ENCODE data around the gene PLCG2.
"Not testable (repeated sequence)": the region's sequence is repeated elsewhere in the genome, so short reads cannot be mapped to it uniquely, and the experiment has no call there.

Gene PLCG2
- total RNA-seq: 5.4 to 22.3 (median 11.5) reads per million in 17 experiments

DNA sequence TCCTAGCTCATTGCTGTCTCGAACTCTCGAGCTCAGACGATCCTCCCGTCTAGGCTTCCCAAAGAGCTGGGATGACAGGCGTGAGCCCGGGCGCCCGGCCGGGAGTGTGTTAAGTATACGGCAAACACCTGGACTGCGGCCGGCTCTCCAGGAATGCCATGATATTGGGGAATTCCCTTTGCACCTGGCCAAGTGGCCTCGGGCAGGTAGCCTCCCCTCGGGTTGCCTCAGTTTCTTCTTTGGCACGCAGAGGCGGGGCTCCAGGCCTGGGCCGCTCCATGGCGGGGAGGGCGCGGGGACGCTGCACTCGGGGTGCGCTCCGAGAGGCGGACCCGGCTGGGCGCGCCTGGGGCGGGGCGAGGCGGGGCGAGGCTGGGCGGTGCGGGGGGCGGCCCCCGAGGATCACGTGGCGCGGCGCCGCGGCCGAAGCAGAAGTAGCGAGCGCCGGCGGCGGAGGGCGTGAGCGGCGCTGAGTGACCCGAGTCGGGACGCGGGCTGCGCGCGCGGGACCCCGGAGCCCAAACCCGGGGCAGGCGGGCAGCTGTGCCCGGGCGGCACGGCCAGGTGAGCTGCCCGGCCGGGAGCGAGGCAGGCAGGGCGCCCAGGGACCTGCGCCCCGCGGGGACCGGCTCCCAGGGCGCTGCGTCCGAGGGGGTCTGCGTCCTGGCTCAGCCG lies at the start of gene PLCG2:
PLCG2 (plus strand) TSS at position 431 of the 675 bp plus-strand sequence. CDS start 6,699 bp downstream, outside the sequence.
- peak; percentile 92 to 97 (median 95) for DNase-seq

DNA sequence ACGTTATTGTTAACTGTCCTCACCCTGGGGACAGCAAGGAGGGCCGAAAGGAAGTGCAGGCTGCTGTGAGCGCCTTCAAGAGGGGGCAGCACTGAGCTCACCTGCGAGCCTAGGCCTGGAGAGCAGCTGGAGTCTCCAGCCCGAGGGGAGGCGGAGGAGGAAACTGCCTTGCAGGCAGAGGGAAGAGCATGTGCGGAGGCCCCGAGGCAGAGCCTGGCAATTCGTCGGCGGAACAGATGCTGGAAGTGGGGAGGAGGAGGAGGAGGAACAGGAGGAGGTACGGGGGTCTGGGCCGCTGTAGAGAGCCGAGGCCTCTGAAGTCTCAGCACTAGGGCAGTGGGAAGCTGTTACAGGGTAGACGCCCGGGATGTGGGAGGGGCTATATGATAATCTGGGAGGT lies 49.6 kb upstream of the PLCG2 start:
- no peak for DNase-seq

DNA sequence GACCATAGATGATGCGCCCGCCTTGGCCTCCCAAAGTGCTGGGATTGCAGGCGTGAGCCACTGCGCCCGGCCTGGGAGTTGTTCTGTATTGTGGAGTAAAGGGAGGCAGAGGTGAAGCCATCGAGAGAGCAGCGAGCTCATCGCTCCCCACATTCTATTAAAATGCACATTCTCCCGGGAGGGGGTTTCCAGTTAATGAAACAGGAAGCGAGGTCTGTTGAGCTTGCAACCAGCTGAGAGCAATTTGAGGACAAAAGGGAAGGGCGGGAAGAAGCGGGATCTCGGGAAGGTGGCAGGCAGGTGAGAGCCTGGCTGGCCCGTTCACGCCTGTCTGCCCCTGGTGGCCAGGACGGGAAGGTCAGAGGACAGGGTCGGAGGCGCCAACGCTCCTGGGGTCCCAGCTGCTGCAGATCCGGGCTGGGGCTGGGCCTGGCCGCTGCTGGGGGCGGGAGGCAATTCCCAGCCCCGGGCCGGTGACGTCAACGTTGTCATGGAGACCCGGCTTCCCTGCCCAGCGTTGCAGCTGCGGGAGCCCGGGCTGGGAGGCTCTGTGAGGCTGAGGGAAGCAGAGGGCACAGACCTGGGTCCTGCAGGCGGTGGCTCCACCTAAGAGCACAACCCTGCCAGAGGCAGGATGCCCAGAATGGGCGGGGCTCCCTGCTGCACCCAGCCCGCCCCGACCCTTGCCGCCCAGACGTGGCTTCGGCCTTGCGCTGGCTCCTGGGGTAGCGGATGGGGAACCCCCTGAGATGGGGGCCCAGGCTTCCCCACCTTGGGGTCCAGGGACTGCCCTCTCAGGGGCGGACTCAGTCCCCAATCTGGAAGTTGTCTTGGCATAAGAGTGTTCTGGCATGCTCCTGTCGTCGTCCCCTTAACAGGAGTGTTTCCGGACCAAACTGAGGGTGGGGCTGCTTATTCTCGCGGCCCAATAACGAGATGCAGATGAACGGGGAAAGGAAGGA lies 48.7 kb upstream of the PLCG2 start:
- peak; percentile 78 to 87 (median 80) for DNase-seq

DNA sequence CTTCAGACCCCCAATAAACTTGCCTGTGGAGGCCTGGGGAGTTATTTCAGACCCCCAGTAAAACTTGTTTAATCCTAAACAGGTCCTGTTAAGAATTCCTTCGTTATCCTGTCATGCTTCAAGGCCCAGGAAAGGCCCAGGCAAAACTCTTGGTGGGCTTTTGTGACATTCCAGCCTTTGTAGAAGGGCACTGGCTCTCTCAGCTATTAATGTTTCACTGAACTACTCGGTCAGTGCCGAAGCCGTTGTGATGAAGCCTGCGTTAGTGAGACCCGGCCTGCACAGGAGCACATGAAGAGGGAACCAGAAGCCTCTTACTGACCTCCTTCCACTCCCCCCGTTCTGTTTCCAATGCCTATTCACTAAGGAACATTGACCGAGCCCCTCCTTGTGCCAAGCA lies 47.4 kb upstream of the PLCG2 start:
- no peak for DNase-seq

DNA sequence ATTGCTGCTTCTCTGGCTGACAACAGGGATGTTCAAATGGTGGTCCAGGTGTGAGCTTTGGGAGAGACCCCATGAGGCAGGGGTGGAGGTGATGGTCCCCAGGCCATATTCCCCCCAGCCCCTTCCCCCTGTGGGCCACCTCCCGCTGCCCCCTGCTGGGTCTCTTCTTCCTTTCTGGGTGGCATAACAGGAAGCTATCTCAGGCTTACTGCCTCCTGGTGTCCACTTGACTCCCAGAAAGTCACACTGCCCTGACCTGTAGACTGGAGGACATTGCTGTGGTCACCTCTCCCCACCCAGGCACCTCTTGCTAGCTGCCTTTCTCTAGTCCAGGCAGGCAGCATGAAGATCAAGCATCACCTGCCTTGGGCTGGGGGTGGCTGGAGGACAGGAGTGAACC lies 46.4 kb upstream of the PLCG2 start:
- DNase-seq: no peak

DNA sequence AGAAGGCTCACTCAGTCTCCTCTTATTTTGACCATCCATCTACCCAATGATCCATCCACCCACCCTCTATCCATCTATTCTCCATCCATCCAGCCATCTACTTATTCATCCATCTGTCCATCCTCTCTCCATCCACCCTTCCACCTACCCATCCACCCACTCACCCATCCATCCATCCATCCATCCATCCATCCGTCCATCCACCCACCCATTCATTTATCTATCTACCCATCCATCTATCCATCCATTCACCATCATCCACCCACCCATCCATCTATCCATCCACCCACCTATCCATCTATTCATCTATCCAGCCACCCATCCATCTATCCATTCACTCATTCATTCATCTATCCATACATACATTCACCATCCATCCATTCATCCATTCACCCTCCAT lies 45.8 kb upstream of the PLCG2 start:
- no peak for DNase-seq

DNA sequence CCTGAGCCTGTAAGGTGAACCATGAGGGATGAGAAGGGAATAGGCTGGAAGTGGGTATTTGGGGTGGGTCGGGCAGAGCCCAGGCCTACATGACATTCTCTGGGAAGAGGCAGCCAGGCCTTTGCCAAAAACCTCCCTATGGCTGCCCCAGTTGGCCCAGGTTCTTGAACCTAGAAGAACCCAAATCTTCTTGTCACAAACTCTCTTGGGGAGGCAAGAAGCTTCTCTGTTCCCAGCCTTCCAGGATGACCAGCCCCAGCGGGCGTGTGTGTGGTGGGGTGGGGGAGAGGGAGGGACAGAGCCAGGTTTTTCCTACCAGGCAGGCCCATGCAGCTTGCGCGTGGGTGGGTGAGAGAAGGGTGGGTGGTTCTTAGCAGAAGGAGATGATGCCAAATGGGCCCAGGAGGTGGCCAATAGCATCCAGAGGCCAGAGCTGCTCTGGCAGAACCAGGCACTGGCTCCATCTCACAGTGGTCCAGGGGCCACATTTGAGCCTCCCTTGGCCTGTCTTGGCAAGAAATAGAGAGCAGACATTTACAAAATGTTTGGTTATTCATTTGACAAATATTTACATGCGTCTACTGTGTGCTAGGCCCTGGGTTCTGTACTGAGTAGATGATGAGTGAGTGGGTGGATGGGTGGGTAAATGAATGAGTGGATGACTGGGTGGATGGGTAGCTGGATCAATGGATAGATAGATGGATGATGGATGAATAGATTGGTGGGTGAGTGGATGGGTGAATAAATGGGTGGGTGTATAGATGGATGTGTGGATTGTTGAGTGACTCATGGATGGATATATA lies 44.3 kb upstream of the PLCG2 start:
- DNase-seq: no peak

DNA sequence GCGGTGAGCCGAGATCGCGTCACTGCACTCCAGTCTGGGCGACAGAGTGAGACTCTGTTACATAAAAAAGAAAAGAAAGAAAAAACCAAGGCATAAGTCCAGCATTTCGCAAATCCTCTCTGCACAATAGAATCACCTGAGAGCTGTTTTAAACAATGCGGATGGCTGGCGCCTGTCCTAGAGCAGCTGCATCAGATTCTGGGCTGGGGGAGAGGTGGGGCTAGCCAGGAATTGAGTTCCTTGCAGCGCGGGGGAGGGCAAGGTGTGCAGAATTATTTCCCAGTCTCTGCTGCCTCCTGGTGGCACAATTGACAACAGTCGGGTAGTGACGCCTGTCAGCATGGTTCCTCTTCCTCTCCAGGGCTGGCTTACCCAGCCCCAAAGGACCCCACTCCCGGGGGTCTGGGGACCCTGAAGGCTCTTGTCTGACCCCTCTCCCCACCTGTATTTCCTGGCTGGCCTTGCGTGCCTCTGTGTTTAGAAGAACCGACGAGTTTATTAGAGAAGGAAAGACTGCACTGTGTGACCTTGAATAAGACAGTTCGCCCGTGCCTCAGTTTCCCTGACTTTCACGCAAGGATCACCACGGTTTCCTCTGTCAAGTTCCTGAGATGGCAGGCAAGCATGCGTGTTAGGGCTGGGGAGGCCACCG lies 41.1 kb upstream of the PLCG2 start:
- peak; percentile 80 to 88 (median 84) for DNase-seq

DNA sequence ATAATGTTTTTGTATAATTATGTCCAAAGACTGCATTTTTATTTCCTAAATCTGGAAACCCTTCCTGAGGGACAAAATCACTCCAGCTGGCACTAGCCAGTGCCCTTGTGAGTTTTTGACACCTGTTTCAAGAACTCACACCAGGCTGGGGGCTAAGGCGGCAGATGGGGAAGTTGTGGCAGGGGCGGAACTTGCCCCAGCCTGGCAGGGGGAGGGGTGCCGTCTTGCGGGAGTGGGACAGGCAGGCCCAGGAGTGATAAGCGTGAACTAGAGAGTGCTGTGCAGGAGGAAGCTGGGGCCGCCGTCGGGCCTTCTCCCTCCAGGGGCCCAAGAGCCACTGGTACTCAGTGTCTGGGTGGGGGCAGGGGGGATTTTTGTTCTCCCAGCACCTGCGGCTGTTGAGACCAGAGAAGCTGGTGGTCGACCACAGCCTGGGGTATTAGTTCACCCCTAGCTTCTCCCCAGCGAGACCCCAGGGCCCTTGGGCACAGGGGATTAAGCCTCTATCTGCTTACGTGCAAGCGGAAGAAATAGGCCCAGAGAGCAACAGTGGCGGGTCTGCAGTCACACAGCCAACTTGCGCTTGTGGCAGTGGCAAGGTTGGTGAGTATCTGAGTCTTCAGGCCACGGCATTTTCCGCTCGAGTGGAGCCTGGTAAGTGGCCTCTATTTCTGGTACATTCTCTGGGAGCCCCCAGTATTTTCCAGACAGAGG lies 40.2 kb upstream of the PLCG2 start:
- DNase-seq: peak; percentile 69 to 89 (median 82)

DNA sequence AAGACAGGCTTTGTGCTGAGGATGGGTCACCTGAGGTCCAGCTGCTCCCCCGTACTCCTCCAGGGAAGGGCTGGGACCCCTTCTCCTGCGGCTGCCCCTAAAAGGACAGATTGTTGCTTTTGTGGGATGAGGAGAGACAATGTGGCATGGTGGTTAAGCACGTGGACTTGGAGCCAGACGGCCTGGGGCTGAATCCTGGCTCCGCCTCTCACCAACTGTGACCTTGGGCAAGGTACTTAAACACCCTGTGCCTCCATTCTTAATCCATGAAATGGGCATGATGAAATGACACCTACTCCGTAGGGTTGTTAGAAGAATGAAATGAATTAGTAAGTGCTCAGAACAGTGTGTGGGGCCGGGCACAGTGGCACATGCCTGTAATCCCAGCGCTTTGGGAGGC lies 39.6 kb upstream of the PLCG2 start:
- DNase-seq: no peak

DNA sequence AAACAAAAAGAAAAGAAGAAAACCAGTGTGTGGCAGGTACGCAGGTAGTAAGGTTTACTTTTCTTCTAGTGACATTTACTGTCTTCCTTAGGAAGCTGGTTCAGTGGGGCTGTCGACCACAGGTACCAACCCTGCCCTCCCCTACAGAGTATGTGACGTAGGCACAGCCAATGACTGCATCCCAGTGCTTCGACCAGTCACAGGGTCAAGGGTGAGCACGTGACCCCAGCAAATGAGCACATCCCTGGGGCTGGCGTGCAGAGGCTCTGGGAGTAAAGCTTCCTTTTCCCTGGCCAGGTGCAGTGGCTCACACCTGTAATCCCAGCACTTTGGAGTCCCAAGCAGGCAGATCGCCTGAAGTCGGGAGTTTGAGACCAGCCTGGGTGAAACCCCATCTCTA lies 38.9 kb upstream of the PLCG2 start:
- peak in 2 of 4 experiments; percentile 34 for DNase-seq

DNA sequence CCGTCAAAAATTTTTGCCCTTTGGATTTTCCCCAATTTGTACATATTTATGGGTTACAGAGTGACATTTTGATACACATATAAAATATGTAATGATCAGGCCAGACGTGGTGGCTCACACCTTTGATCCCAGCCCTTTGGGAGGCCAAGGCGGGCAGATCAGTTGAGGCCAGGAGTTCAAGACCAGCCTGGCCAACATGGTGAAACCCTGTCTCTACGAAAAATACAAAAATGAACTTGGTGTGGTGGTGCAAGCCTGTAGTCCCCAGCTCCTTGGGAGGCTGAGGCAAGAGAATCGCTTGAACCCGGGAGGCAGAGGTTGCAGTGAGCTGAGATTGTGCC lies 37.7 kb upstream of the PLCG2 start:
- not testable (repeated sequence) for DNase-seq

DNA sequence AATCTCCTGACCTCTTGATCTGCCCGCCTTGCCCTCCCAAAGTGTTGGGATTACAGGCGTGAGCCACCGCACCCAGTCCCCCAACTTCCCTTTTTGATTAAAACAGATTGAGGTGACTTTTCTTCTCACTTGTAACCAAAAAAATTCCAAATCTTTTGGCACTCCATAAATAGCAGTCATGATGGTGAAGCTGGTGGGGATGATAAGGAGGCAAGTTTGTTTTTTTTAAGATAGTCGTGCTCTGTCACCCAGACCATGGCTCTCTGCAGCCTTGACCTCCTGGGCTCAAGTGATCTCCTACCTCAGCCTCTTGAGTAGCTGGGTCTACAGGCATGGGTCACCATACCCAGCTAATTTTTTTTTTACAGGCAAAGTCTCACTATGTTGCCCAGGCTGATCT lies 34.7 kb upstream of the PLCG2 start:
- no peak for DNase-seq

DNA sequence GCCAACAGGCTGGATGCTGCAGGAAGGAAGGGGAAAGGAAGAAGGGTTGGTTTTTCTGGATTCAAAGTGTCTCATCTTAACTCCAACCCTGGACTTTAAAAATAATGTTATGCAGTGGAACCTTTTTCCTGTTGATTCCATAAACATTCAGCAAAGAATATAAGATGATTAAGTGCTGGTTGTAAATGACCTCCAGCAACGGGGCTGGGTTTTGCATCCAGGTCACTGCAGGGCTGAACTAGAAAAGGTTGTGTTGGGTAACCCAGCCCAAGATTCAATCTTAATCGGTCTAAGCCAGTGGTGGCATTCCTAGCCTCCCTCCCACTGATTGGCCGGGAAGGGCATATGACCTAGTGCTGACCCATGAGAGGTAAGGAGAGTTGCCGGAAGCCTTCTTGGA lies 34.2 kb upstream of the PLCG2 start:
- DNase-seq: no peak

DNA sequence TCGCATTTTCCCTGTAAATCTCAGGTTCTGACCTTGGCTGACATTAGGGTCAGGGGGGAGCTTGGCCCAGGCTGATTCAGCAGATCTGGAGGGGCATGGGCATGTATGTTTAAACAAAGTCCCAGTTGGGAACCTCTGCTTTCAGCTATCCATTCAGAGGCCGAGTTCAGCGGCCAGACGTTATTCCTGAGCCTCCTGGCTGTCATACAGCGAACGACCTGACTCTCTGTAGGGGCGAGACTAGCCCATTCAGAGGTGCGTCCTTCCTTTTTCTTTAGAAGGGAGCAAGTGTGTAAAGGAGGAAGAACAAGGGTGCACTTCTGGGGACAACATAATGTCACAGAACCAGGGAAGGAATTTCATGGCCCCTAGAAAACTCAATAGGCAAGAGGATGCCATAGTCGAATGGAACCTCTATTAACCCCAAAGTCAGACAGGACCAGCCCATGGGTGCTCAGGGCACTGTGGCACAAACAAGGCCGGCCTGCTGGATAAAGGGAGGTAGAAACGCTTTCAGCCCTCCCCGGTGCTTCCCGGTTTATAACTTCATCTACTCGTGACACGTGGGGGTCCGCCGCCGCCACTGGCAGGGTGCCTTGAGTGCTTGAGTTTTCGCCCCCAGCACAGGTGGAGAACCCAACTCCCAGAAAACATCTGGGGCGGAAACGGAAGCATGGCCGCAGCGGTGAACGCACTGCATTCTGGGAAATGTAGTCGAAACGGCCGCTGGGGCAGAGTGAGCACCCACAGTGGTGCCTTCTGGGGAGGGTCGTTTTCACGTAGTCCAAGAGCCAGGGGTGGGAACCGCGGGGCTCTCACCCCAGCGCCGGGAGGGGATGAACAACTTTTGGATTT lies 33.2 kb upstream of the PLCG2 start:
- DNase-seq: peak; percentile 66 to 86 (median 77)

DNA sequence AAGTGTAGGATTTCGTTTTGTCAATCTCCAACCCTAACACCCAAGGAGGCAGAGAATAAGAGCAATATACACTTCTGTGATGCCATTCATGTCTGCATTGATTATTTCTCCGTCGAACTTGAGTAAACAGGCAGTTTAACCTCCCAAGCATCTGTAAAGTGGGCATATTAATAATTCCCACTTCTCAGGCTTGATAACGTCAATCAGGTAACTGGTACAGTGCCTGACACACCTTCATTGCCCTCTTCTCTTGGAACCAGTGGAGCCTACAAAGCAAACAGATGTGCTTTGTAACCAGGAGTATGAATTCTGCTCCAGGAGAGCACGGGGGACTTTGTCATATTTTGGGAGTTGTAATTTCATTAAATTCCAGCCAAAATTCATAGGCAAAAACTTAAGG lies 32.5 kb upstream of the PLCG2 start:
- DNase-seq: no peak

DNA sequence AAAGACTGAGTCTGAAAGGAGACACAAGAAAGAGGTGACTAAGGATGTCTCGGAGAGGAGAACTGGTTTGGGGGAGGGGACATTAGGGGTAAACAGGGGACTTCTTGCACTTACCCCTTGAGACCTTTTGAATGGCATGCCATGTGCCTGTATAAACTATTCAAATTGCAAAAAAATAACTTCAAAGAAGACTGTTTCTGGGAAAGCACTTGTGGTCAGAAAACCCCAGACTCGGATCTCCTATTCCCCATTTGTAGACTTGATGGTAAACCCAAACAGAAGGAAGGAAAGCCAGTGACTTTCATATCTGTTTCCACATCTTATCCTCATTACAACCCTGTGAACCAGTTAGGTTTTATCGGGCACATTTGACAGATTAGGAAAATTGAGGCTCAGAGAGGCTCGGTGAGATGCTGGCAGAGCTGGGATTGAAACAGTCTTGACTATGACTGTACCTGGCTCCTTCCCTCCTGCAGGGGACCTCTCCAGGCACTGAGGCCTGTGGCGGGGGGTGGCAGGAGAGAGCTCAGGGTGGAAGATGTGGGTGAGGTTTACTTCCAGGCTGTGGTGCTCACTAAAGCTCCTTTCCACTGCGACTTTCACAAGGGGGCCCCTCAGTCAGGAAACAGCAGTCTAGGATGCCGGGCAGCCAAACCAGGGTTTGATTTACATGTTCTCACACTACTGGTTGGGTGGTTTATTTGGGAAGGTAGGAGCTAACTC lies 30.5 kb upstream of the PLCG2 start:
- peak in 1 of 4 experiments; percentile 34 for DNase-seq

DNA sequence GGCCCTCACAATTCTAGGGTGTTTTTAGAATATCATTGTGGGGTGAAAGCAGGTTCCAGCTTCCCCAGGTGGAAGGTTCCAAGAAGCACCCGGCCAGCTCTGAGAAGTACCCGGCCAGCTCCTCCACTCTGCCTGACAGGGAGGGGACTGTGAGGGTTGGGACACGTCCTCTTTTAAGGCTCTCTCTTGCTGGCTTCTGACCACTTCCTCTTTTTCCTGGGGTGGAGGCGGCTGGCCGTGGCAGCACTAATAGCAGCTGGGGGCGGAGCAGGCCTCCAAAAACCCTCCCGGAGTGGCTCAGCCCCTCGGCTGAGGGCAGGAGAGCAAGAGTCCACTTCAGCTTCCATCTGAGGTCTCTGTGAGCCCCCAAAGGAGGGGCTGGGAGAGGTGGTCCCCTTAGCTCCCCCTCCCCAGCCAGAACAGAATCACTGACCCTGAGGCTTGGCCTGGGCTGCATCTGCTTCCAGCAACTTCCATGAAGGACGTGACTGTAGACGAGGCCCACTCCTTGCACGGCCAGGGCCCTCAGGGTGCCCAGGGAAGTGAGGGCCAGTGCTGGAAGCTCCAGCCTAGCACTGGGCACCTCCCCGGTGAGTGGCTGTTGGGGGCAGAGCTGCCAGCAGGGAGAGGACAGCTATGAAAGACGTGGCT lies 26.7 kb upstream of the PLCG2 start:
- peak; percentile 90 to 97 (median 95) for DNase-seq

DNA sequence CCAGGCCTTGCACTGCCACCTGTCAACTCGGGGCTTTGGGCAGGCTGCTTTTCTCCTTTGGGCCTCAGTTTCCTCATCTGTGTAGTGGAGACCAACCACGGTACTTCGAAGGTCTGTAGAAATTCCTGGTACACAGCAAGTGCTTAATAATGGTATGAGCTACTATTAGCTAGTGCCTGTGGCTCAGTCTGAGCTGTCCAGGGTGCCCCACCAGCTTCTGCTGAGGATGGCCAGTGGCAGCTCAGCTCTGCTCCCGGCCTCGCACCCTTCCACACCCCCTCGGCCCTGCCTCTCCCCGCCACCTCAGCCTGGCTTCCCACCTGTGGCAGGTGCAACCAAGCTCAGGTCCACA lies 26.2 kb upstream of the PLCG2 start:
- no peak for DNase-seq

DNA sequence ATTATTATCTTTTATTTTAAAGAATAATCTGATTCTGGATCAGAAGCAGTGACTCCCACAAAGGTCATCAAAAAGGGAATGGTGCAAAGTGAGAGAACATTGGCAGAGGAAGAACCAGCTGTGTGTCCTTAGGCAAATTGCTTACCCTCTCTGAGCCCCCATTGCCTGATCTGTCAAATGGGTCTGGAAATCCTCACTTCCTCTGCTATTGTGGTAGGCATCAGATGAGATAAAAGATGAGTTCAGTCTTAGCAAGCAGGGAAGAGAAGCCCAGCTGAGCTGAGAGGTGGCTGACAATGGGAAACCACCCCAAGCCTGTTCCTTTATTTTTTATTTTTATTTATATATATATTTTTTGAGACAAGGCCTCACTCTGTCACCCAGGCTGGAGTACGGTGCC lies 24.2 kb upstream of the PLCG2 start:
- DNase-seq: peak in 3 of 4 experiments; percentile 35 to 57 (median 49)
